ENCODE data around the gene NTF3. TPM values are rescaled to one million over a fixed set of nuclear protein-coding genes. Genes with fewer than 3 reads are reported as not detected.

Gene NTF3
- total RNA-seq, 1 donor from 2014 or later: 0.46 TPM

DNA sequence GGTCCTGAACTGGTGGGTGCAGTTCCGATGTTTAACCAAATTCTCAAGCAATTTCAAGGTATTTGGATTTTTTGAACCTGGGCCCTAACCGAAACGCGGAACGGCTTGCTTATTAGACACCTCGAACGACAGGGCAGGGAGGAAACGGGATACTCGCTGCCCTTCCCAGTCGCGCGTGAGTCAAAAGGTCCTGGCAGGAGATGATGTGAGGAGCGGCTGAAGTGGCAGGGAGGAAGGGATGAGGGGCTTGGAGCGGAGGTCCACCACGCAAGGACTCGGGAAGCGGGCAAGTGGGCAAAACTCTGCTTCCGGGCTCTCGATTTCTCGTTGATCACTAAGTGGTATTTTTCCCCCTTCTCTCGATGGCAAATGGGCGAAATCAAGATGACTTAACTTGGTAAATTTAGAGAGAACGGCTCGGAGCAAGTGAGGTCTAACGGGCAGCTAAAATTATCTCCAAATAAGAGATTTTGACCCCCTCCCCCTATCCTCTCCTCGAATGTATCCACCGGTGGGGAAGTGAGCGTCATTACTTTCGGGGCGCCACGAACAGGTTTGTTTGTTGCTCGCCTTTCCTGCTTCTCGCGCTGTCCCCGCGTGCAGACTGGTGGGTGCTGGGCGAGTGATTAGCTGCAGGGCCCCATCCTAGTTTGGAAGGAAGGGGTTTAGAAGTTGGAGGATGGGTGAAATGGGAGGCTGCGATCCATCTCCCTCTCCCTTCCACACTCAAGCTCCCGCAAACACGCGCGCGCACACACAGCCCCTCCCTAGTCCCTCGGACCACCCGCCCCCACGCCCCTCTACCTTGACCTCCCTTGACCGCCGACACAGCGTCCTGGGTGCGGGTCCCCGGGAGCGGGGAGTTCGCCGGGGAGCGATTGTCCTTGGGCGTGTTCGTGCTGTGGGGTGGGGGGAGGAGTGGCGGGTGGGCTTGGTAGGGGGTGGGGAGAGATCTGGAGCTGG is 986 bp upstream of the NTF3 start:
- no peak for DNase-seq (ENCODE audit: low spot score)

DNA sequence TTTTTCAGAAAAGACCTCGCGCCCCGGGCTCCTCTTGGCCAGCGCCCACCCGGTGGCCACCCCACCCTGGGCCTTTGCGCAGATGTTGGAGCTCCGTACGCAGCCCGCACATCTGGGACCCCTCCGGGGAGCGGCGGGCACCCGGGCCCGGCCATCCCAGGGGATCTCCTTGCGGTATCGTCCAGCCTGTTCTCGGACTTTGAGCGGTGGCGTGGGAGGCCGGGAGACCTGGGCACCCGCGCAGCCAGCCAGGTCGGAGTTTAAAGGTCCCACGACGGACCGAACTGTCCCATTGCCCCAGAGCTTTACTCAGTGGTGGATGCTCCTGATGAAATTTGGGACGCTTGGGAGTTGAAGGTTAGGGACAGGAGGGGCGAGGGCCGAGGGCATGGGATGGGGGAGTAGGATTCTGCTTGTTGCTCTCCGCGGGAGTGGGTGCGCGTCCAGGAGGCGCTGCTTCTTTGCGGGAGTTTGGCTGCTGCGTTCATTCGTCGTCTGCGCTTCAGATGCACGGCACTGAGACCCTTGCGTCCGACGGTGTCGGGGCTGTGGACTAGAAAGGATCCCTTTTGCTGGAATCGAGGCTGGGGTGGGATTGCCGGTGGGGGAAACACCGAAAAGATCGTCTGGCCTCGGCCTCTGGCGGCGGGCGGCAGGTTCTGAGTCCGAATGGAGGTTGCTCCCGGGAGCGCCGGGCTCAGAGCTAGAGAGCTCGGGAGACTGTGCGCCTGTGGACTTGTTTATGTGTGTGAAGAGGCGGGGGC is 1.4 kb downstream of the NTF3 start:
- DNase-seq (ENCODE audit: low spot score): no peak

DNA sequence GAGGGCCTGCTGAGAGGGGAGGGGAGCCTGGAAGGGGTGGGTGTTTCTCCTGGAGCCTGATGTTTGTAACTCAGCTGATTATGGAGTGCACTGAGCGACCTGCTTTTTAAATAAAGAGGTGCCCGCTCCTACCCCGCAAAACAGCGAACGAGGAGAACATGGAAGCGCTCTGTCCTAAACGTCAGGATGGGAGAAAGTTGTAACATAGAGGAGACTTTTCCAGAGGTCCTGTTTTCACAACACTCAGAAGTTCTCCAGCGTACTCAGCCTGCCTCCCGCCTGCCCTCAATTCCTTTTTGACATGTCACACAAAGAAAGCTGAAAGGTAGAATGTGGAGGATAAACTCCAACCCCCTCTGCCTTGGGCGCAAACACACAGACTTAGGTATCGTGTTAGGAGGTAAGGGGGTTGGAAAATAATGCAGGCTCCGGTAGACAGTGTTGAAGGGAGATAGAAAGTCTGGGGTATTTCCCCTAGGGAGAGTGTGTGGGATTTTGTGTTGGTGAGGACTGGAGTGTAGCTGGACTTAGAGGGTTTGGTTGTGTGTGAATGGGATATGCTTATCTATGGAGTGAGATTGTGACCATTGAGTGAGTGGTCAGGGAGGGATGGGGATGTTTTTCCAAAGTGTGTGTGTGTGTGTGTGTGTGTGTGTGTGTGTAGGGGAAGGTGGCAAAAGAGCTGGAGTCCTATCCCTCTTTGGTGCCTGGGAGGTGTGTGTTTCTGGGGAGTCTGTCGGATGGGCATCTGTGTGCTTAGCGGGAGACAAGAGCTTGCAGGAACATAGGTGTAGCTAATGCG is 2.1 kb downstream of the NTF3 start:
- no peak for DNase-seq (ENCODE audit: low spot score)

DNA sequence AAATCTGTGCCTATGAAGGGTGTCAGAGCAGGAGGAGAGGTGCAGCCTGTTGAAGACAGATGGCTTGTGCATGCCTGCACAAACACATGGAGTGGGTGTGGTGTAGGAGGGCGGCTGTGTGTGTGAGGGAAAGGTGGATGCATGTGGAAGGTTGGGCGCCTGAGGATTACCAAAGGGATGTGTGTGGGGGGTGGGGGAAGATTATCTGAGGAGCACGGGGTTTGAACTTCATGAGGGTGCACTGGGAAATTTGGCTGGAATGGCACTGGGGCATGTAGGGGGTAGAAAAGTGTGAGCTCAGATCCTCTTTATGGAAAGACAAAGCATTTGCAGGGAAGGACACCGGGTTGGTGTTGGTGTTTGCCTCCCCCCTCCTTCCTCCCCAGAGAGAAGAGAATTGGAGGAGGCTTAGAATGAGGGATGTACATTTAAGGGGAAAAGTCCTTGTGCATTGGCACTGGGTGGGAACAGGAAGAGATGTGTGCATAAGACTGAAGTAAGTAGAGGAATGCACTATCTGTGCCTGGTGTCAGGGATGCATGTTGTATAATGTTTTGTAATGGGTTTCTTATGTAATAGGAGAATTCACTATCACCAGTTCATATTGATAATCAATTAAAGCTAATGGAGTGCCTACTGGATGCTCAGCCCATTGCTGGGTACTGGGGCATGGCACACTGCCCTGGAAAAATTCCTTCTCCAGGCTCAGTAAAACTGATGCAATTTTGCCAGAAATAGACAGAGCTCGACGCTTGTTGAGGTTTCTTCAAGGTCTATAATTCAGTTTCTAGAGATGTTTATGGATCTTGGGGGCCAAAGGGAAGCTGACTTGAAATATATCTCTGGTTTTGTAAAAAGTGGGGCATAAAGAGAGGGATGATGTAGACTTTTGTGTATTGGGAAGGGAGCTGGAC is 3.0 kb downstream of the NTF3 start:
- no peak for DNase-seq (ENCODE audit: low spot score)

DNA sequence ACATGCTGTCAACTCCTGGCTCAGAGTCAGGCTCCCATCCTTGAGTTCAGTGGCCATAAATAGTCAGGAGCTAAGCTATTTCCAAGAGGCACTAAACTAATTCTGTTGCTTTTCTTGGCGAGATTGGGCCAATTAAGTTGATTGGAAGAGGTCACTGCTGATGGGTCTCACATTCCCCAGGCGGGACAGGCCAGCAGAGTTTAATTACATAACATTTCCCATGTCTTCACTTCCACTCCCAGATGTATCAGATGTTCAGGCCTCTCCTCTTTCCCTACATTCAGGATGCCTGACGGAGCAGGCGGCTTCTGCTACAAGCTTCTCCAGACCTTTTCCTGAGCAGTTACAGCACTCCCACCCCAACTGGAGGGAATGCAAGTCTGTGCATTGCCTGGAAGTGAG is 5.3 kb downstream of the NTF3 start:
- no peak for DNase-seq (ENCODE audit: low spot score)

DNA sequence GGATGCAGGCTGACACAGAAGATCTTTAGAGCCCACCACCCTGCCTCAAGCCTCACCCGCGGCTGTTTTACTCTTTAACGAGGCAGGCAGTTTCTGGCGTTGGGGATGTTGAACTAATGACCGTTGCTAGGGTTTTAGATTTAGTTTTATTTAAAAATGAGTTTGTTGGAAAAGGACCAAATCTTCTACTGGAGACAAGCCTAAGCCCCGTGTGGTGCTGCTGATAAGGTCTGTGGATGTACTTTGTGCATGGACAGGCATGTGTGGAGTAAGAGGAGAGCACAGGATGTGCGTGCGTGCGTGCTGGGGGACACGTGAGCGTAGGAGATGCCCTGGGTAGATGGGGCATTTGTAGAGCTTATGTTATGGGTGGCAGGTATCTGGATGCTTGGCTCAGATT is 5.7 kb downstream of the NTF3 start:
- DNase-seq (ENCODE audit: low spot score): no peak

DNA sequence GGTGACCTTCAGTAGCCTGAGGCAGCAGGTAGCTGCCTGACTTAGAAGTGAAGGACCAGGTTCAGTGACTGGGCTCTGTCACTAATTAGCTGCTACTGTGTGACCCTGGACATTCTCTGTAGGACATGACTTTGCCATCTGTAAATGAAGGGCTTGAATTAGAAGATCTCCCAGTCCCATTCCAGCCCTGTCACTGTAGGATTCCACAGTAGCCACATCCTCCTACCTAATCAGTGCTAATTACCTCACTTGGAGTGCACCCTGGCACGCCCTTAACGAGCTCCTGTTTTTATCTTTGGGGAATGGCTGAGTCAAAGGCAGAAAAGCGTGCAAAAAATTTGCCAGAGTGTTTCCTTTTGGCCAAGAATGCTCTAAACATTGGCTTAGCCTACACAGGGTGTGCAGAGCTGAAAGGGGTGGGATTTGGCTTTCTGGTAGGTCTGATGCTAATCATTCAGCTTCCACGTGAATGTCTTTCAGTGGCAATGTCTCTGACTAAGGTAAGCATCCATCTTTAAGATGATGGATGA is 6.8 kb downstream of the NTF3 start:
- DNase-seq (ENCODE audit: low spot score): no peak

DNA sequence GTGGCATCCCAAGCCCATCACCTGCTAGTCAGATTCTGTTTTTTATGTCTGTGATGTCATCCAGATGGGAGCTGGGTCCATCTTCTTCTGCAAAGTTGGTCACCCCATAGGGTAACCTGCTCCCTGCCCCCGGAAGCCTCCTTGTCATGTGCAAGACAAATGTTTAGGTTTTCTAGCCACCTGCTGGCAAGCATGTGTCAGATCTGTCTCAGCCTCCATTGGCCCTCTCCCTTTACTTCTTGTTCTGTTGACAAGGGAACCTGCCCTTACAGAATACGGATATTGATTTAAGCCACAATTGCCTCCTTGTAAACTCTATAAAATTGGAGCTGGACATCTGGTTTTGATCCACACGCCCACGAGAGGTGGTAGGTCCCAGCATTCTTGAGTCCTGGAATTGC is 7.5 kb downstream of the NTF3 start:
- DNase-seq (ENCODE audit: low spot score): no peak

DNA sequence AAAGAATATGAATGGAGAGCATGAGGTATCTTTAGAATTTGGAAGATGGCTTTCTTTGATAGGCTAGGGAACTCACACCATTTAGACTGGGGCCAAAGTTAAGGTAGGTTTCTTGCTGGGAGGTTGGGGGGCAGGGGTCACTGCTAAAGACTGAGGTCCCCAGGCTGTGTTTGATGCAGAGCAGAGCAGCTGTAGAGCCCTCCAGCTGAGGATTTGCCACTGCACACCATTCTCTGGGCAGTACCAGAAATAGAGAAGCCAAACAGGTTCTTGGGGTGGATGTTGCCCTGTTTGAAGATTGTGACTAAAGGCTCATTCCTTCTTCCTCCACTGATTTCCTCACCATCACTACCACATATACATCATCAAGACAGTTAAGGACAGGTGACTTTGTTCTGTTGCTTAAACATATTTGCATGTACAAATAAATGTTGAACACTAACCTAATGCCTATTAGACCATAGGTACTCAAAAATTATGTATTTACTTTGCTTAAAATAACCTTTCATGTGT is 7.9 kb downstream of the NTF3 start:
- no peak for DNase-seq (ENCODE audit: low spot score)

DNA sequence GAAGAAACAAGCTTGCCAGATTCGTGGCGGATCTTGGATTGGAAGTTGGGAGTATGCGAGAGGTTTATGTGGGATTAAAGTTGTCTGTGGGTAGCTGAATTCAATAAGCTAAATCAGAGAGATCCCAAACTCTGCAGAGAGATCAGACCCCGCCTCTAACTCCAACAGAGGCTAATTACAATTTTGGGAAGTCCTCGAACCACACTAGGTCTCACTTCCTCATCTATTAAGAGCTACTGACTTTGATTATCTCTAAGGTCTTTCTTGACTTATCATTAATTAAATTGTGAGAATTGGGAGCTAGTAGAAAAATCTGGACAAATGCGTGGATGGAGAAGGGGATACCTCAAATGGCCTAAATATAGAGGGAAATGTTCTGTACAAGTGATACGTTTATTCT is 9.1 kb downstream of the NTF3 start:
- DNase-seq (ENCODE audit: low spot score): no peak

DNA sequence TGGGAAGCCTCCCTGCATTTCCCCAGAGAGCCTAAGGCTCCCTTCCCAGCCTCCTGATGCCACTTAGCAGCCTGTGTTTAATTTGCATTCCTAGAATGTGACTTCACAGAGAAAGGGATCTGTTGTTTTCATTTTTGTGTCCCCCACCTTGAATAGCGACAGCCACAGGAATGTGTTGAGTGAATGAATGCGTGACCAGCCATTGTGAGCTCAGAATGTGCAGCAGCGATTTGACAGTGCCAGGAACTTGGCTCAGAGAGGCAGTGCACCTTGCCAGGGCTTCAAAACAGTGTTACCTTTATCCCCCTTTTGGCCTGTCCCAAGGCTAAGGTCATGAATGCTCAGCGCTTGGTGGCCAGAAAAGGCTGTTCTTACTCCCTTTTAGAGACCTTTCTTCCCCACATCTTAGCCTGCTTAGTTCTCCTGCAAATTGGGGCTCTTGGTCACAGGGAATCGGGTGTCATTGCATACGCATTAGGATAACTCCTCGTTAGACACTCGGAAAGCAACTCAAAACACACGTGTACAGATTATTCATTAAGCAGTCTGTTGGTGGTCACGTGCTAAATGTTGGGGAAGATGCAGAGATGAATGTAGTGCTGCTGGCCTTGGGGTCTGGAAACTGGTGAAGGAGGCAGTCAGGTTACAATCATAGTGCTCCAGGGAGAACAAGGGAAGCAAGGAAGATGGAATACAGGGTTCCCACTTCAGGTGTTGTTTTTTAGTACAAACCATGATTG is 9.8 kb downstream of the NTF3 start:
- no peak for DNase-seq (ENCODE audit: low spot score)

DNA sequence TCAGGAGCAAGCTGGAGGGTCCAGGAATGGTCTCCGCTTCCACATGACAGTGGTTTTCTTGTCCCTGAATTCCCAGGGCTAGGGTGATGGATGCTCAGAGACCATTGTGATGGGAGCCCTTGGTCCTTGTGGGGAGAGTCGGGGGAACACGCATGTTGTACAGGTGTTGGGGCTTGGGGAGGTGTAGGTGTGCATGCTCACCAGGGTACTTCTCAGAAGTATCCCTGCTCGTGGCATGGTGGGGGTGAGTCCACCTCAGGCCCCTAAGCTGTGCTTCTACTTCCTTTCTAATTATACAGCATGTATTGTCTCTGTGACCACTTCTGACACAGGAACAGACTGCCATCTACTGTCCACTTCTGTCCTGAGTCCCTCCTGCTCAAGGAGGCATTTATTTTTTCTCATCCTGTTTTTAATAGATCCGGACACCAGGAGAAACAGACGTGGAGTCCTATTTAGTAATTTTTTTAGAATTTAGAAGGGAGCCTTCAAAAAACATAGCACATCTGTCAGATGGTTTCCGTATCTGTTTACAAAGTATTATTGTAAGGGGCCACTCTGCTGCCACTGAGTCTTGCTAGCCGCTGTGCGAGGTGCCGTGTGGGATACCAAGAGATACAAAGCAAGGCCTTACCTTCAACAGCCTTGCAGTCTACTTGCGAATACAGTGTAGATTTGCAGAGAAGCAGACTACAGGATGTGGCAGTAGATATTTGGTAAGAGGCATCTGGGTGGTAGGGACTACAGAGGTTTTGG is 10.5 kb downstream of the NTF3 start:
- peak; percentile 39 for DNase-seq (ENCODE audit: low spot score)

DNA sequence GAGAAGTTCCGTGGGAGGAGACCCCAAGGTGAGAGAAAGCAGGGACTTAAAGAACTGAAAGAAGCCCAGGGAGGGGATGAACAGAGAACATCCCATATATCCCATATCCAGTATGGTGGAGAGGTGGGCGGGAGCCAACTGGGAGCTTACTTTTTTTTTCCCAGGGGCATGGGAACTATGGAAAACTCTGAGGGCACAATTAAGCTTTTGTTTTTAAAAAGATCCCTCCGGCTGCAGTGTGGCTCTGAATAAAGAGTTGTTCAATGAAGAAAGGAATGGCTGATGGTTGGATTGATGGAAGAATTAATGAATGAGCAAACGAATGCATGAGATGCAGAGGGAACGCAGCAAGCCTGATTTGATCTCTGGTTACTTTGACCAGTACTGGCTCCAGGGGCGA is 12.6 kb downstream of the NTF3 start:
- DNase-seq (ENCODE audit: low spot score): no peak

DNA sequence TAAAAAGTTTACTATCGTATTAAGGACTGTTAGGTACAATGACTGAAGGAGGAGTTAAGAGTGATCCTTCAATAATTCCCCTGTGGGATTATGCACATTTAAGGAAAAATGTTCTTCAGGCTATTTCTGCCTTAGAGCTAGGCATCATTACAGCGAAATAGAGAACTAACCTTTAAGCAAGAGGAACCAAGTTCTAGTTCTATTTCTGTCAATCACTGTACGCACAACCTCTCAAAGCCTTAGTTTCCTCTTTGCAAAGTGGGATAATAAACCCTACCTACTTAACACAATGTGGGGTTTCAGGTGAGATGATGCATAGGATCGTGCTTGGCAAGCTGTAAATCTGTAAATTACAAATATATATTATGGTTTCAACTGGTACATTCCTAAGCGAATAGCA is 15.4 kb downstream of the NTF3 start:
- DNase-seq (ENCODE audit: low spot score): no peak

DNA sequence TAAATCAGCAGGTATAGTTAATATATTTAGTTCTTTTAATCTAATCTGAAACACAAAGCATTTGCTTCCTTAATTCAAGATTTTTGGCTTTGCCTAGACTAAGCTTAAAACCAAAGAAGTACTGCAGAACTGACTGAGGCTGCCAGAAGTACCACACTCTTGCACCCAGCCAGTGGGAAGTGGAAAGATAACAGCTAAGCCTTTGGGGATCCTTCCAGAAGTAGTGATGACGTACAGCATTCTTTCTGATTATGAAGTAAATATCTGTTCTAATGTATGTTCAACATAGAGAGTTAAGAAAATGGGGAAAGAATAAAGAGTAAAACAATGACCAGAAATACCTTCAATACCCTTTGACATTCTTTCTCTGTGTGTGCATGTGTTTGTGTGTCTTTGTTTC is 19.3 kb downstream of the NTF3 start:
- no peak for DNase-seq (ENCODE audit: low spot score)

DNA sequence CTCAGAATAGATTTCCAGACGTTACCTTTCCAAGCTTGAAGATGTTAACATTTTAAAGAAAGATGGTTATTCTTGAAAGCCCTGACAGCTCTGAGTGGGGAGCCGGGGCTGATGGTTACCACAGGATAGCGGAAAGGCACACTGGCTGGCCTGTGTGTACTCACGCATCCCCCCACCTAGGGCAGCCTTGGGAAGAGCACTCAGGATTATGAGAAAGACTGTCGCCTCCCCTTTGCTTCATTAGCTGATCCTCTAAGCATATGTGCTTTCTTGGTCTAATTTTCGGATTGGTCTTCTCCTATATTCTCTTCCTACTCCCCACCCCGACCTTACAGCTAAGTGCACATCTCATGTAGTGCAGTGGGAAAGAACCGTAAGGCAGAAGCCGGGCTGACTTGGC is 20.7 kb downstream of the NTF3 start:
- no peak for DNase-seq (ENCODE audit: low spot score)

DNA sequence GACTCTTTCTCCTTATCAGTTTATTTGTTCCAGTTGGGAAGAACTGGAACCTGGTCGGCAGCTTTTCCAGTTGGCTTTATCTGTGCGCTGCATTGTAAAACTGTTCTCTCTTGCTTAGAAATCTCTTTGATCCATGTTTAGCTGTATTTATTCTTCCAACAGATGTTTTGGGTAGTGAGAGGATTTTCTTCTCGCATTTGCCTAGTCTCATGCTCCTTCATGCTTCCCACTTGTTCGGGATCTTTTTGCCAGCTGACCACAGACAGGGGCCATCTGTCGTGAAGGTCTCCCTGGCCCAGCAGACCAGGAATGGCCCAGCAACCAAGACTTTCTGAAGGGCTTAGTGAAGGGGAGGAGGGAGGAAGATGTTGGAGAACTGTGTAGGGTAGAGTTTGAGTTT is 21.6 kb downstream of the NTF3 start:
- DNase-seq (ENCODE audit: low spot score): no peak

DNA sequence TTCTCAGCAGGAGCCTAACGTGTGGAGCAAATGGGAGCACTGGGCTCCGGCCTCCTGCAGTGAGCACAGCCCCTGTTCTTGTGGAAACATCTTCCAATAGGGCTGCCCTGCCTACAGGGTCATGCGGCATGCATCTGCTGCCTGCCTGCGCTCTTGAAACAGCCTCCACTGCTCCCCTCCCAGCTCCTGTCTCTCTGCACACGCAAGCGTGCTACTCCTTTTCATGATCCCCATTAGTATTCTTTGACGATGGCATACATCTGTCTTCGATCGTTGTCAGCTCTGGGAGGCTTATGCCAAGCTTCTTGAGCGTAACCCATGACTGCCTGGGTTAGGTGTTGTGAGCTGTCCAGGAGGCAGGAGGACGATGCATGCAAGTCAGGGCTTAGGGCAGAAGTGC is 23.1 kb downstream of the NTF3 start:
- DNase-seq (ENCODE audit: low spot score): no peak

DNA sequence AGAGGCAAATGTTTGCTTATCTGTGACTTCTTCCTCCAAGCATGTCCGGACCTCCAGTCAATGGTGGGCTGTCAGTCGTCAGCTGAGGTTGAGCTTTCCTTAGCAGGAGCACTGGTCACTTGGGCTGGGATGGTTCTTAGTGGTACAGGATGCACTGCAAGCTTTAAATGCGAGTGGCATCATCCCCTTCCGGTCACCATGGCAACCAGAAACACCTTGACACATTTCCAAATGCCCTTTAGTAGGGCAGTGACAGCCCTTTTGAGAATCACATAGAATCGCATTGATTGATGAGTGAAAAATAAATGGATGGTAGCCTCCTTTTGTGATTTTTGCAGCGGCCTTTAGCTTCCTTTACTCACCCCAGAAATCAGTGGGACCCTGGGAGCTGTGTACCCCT is 24.1 kb downstream of the NTF3 start:
- no peak for DNase-seq (ENCODE audit: low spot score)
